IMR-90 (cell line): ENCODE data around the gene SOX9.

Experiments used
- CTCF ChIP-seq: conservative IDR thresholded peaks from 2 replicates; pipeline ENCODE4 v1.5.1; 2012; ENCODE audit warnings: mild to moderate bottlenecking, low read depth, low read length, improper control_type of control experiment
- MAFK ChIP-seq: IDR thresholded peaks from 2 replicates; pipeline ENCODE4 v1.6.1; 2012; ENCODE audit warnings: low read depth, low read length, improper control_type of control experiment
- NFE2L2 ChIP-seq: fragments of 150-350 bp; IDR thresholded peaks from 2 replicates; pipeline ENCODE4 v1.6.1; 2016; ENCODE audit warnings: low read depth, mild to moderate bottlenecking, low read length
- POLR2A ChIP-seq: IDR thresholded peaks from 2 replicates; pipeline ENCODE4 v1.6.1; 2012; ENCODE audit warnings: mild to moderate bottlenecking, low read depth, low read length
- RAD21 ChIP-seq: IDR thresholded peaks from 2 replicates; pipeline ENCODE4 v1.6.1; 2012; ENCODE audit warnings: low read length, improper control_type of control experiment
- RCOR1 ChIP-seq: IDR thresholded peaks from 2 replicates; pipeline ENCODE4 v1.6.1; 2012; ENCODE audit warnings: mild to moderate bottlenecking, low read length, improper control_type of control experiment; ENCODE audit not compliant: insufficient replicate concordance
- RFX5 ChIP-seq: IDR thresholded peaks from 2 replicates; pipeline ENCODE4 v1.8.0; 2012; ENCODE audit warnings: low read depth, mild to moderate bottlenecking, low read length, moderate library complexity
- SMC3 ChIP-seq: fragments of 150-350 bp; IDR thresholded peaks from 2 replicates; pipeline ENCODE4 v1.6.1; 2016; ENCODE audit warnings: low read depth, mild to moderate bottlenecking, antibody characterized with exemption, low read length, moderate library complexity
- USF2 ChIP-seq: fragments of 150-350 bp; IDR thresholded peaks from 2 replicates; pipeline ENCODE4 v1.6.1; 2017; ENCODE audit warnings: mild to moderate bottlenecking, antibody characterized with exemption, low read length, low read depth

- no peak for TF ChIP-seq CTCF
- no peak for TF ChIP-seq POLR2A
- no peak for TF ChIP-seq USF2
- no peak for TF ChIP-seq RCOR1
- TF ChIP-seq RAD21, result no peak
- TF ChIP-seq RFX5, result no peak
- TF ChIP-seq NFE2L2, result no peak
- TF ChIP-seq MAFK, result no peak
- no peak for TF ChIP-seq SMC3
These were observed 52.8 kb downstream of the SOX9 start for GRCh38 chr17:72173499-72174116.
